SK-N-SH (cell line): ENCODE data around the gene MAP2K7. TPM values are rescaled to one million over a fixed set of nuclear protein-coding genes. Genes with fewer than 3 reads are reported as not detected.

ENCODE experiments used
- CTCF ChIA-PET: fragments of 300-600, 350-600 bp; formaldehyde crosslinking; extraction: SDS; loops from one replicate; lab custom pipeline; 2021; lab: Yijun Ruan, JAX
- POLR2A ChIA-PET: fragments of 350-600 bp; sonication (Branson Sonifier 250); formaldehyde crosslinking; extraction: SDS; loops from one replicate; lab custom pipeline; 2020; ENCODE audit warnings: antibody characterized with exemption, inconsistent platforms; lab: Yijun Ruan, JAX
- DNase-seq: peaks from one replicate; pipeline ENCODE4 v3.0.0; 2012
- H2AFZ ChIP-seq: fragments of 200-600 bp; sonication (generic); 2 replicates; pipeline ENCODE4 v1.8.1; 2016; ENCODE audit warnings: antibody characterized with exemption, mild to moderate bottlenecking, low read depth
- H3F3A ChIP-seq: fragments of 200-600 bp; sonication (generic); replicated peaks from 2 replicates; pipeline ENCODE3; 2016; ENCODE audit warnings: antibody characterized with exemption, mild to moderate bottlenecking; ENCODE audit not compliant: insufficient read depth
- H3K27ac ChIP-seq, 2 experiments: fragments of 200-500 bp in 1 of 2; fragments of 200-600 bp in 1 of 2; sonication (Bioruptor generic) in 1 of 2; sonication (generic), shearing (Covaris generic) in 1 of 2; 2 replicates each; pipeline versions ENCODE4 v1.5.1 to v1.6.1; 2014 to 2016; ENCODE audit warnings: low read depth in 2 of 2, inconsistent platforms in 1 of 2, low read length in 1 of 2, mild to moderate bottlenecking in 1 of 2, mixed read lengths in 1 of 2
- H3K27me3 ChIP-seq: fragments of 200-600 bp; sonication (generic), shearing (Covaris generic); 2 replicates; pipeline ENCODE4 v1.6.1; 2016; ENCODE audit warnings: mixed run types; ENCODE audit not compliant: insufficient read depth
- H3K36me3 ChIP-seq, 2 experiments: fragments of 200-500 bp in 1 of 2; fragments of 200-600 bp in 1 of 2; sonication (Bioruptor generic) in 1 of 2; sonication (generic) in 1 of 2; replicated peaks in 1 of 2; 2 replicates each; pipeline versions ENCODE3 to v1.5.1; 2014 to 2016; ENCODE audit warnings: low read length in 1 of 2, mild to moderate bottlenecking in 1 of 2; ENCODE audit not compliant: insufficient read depth in 2 of 2, control insufficient read depth in 1 of 2
- H3K4me1 ChIP-seq, 2 experiments: fragments of 200-500 bp in 1 of 2; fragments of 200-600 bp in 1 of 2; sonication (Bioruptor generic) in 1 of 2; sonication (generic), shearing (Covaris generic) in 1 of 2; 2 replicates each; pipeline versions ENCODE4 v1.5.1 to v1.6.1; 2014 to 2016; ENCODE audit warnings: low read depth in 1 of 2, low read length in 1 of 2, mixed run types in 1 of 2; ENCODE audit not compliant: insufficient read depth in 2 of 2, control insufficient read depth in 1 of 2
- H3K4me2 ChIP-seq: fragments of 200-600 bp; sonication (generic), shearing (Covaris generic); 2 replicates; pipeline ENCODE4 v1.6.1; 2017; ENCODE audit warnings: mixed run types
- H3K4me3 ChIP-seq, 2 experiments: fragments of 200-500 bp in 1 of 2; fragments of 200-600 bp in 1 of 2; sonication (Bioruptor generic) in 1 of 2; sonication (generic), shearing (Covaris generic) in 1 of 2; 2 replicates each; pipeline versions ENCODE4 v1.5.1 to v1.8.1; 2014 to 2016; ENCODE audit warnings: low read depth in 2 of 2, inconsistent platforms in 1 of 2, low read length in 1 of 2, mild to moderate bottlenecking in 1 of 2, mixed read lengths in 1 of 2, moderate library complexity in 1 of 2
- H3K79me2 ChIP-seq: fragments of 200-600 bp; sonication (generic); 2 replicates; pipeline ENCODE4 v1.8.1; 2017; ENCODE audit warnings: mild to moderate bottlenecking; ENCODE audit not compliant: insufficient read depth
- H3K9ac ChIP-seq: fragments of 200-600 bp; sonication (generic); 2 replicates; pipeline ENCODE4 v1.6.1; 2017; ENCODE audit warnings: mixed run types
- H3K9me2 ChIP-seq: fragments of 200-600 bp; sonication (generic); 2 replicates; pipeline ENCODE4 v1.6.1; 2017; ENCODE audit warnings: mixed run types
- H3K9me3 ChIP-seq: fragments of 200-600 bp; sonication (generic); 2 replicates; pipeline ENCODE4 v1.6.1; 2017; ENCODE audit warnings: mixed run types, mild to moderate bottlenecking, moderate library complexity
- H4K20me1 ChIP-seq: fragments of 200-600 bp; sonication (generic); 2 replicates; pipeline ENCODE4 v1.6.1; 2017; ENCODE audit warnings: mild to moderate bottlenecking, mixed run types; ENCODE audit not compliant: insufficient read depth
- CHD2 ChIP-seq: fragments of 150-350 bp; IDR thresholded peaks from 2 replicates; pipeline ENCODE4 v1.6.1; 2018; ENCODE audit warnings: low read length; ENCODE audit not compliant: partially characterized antibody
- CTCF ChIP-seq: fragments of 200-600 bp; sonication (generic); IDR thresholded peaks from 2 replicates; pipeline ENCODE4 v1.6.1; 2017; ENCODE audit warnings: antibody characterized with exemption, mild to moderate bottlenecking, moderate library complexity
- ELF1 ChIP-seq: IDR thresholded peaks from 2 replicates; pipeline ENCODE4 v1.4.0; 2012
- EP300 ChIP-seq, 2 experiments: IDR thresholded peaks; 2 replicates each; pipeline versions ENCODE4 v1.4.0 to v1.6.1; 2012; ENCODE audit warnings: borderline replicate concordance in 1 of 2, low read depth in 1 of 2, low read length in 1 of 2
- FOSL2 ChIP-seq: IDR thresholded peaks from 2 replicates; pipeline ENCODE4 v1.4.0; 2012; ENCODE audit warnings: low read depth, mild to moderate bottlenecking, moderate library complexity, borderline replicate concordance
- GABPA ChIP-seq: IDR thresholded peaks from 2 replicates; pipeline ENCODE4 v1.4.0; 2012; ENCODE audit warnings: low read depth, mild to moderate bottlenecking
- JUND ChIP-seq: IDR thresholded peaks from 2 replicates; pipeline ENCODE4 v1.4.0; 2012
- NFIC ChIP-seq: IDR thresholded peaks from 2 replicates; pipeline ENCODE4 v1.4.0; 2012; ENCODE audit warnings: borderline replicate concordance
- NRF1 ChIP-seq: IDR thresholded peaks from 2 replicates; pipeline ENCODE4 v1.6.1; 2012; ENCODE audit warnings: low read depth, mild to moderate bottlenecking, low read length
- PBX3 ChIP-seq: IDR thresholded peaks from 2 replicates; pipeline ENCODE4; 2012
- RAD21 ChIP-seq: IDR thresholded peaks from 2 replicates; pipeline ENCODE4 v1.6.1; 2012; ENCODE audit warnings: mild to moderate bottlenecking, low read length
- RCOR1 ChIP-seq: fragments of 150-350 bp; IDR thresholded peaks from 2 replicates; pipeline ENCODE4 v1.6.1; 2017; ENCODE audit warnings: antibody characterized with exemption, low read length
- REST ChIP-seq: IDR thresholded peaks from 2 replicates; pipeline ENCODE4 v1.6.1; 2012; ENCODE audit warnings: mild to moderate bottlenecking, low read depth, low read length, moderate library complexity
- RXRA ChIP-seq: IDR thresholded peaks from 2 replicates; pipeline ENCODE4 v1.4.0; 2012; ENCODE audit warnings: low read depth, mild to moderate bottlenecking, borderline replicate concordance
- SIN3A ChIP-seq: IDR thresholded peaks from 2 replicates; pipeline ENCODE4 v1.6.1; 2012; ENCODE audit warnings: low read depth, mild to moderate bottlenecking, low read length, moderate library complexity, borderline replicate concordance
- SMC3 ChIP-seq: IDR thresholded peaks from 2 replicates; pipeline ENCODE4 v1.6.1; 2012; ENCODE audit warnings: low read depth, low read length, improper control_type of control experiment
- TAF1 ChIP-seq: IDR thresholded peaks from 2 replicates; pipeline ENCODE4 v1.6.1; 2012; ENCODE audit warnings: low read depth, mild to moderate bottlenecking, low read length, moderate library complexity, borderline replicate concordance
- TCF12 ChIP-seq: IDR thresholded peaks from 2 replicates; pipeline ENCODE4 v1.4.0; 2012
- USF1 ChIP-seq: IDR thresholded peaks from 2 replicates; pipeline ENCODE4 v1.4.0; 2012; ENCODE audit warnings: low read depth, borderline replicate concordance
- YY1 ChIP-seq: IDR thresholded peaks from 2 replicates; pipeline ENCODE4 v1.4.0; 2012; ENCODE audit warnings: low read depth, mild to moderate bottlenecking
- WGBS: methylation state at CpG from one replicate; pipeline ENCODE4 v1.1.6; 2017; ENCODE audit warnings: low lambda C conversion rate; 5-methylcytosine and 5-hydroxymethylcytosine counted together
- polyA plus RNA-seq, 3 experiments: library from polyadenylated mRNA; depleted of rRNA; stranded (reverse); fragments of >200 nt; gene quantifications; 2 replicates each; pipeline ENCODE4 v1.2.3, GENCODE V29; 2012

MAP2K7 gene
- polyA plus RNA-seq, 1 of the 3 experiments (the other 2 are of a cell fraction): 13.0 TPM

- no peak overlapping the region for H3K4me3 ChIP-seq
- CTCF ChIA-PET: interaction anchor here (0.6 to 1.8 kb wide), 5 partner anchors 8 to 455 kb away, joined by 3 to 5 read pairs (median 3); partner anchors contain the start of gene MAP2K7
- H3F3A ChIP-seq: no peaks in the 10 kb centered on the region
- H2AFZ ChIP-seq: no peak overlapping the region
- POLR2A ChIA-PET: no interaction called here
- H3K79me2 ChIP-seq: no peaks in the 10 kb centered on the region
- no peak overlapping the region for H3K4me2 ChIP-seq
- no peaks in the 10 kb centered on the region for H3K36me3 ChIP-seq
- no peak overlapping the region for H3K27ac ChIP-seq
- no peaks in the 10 kb centered on the region for H4K20me1 ChIP-seq
- DNase-seq: no peak
- no peaks in the 10 kb centered on the region for H3K9me3 ChIP-seq
- TF ChIP-seq PBX3 (no peak), RXRA (no peak), NRF1 (no peak), TCF12 (no peak), RCOR1 (no peak), JUND (no peak), NFIC (no peak), REST (no peak), GABPA (no peak), YY1 (no peak), CTCF (no peak), SMC3 (no peak), RAD21 (no peak), ELF1 (no peak), TAF1 (no peak), USF1 (no peak), CHD2 (no peak), SIN3A (no peak), EP300 (IDR thresholded peaks at IDR 0.05; ENCODE audit: borderline replicate concordance in 1 of 2, low read depth in 1 of 2, low read length in 1 of 2) (no peak), FOSL2 (no peak)
- WGBS: 85% methylated on average over 38 of the region's 38 CpGs
- H3K27me3 ChIP-seq: no peaks in the 10 kb centered on the region
- H3K4me1 ChIP-seq: peaks cover 0 to 13% of the 10 kb centered on the region in 2 experiments; a peak in 1 of 4 replicates
- no peaks in the 10 kb centered on the region for H3K9me2 ChIP-seq
- no peak overlapping the region for H3K9ac ChIP-seq
Observed at GRCh38 chr19:7856679-7857663, 46.7 kb upstream of the MAP2K7 start.
